GM21515 (cell line): ENCODE data around the gene PROX2.

ENCODE experiments used
- ATAC-seq: cut with Tn5 transposase; IDR thresholded peaks from one replicate; pipeline ENCODE4 v1.9.1; 2021; ENCODE audit not compliant: unreplicated experiment

PROX2 gene

DNA sequence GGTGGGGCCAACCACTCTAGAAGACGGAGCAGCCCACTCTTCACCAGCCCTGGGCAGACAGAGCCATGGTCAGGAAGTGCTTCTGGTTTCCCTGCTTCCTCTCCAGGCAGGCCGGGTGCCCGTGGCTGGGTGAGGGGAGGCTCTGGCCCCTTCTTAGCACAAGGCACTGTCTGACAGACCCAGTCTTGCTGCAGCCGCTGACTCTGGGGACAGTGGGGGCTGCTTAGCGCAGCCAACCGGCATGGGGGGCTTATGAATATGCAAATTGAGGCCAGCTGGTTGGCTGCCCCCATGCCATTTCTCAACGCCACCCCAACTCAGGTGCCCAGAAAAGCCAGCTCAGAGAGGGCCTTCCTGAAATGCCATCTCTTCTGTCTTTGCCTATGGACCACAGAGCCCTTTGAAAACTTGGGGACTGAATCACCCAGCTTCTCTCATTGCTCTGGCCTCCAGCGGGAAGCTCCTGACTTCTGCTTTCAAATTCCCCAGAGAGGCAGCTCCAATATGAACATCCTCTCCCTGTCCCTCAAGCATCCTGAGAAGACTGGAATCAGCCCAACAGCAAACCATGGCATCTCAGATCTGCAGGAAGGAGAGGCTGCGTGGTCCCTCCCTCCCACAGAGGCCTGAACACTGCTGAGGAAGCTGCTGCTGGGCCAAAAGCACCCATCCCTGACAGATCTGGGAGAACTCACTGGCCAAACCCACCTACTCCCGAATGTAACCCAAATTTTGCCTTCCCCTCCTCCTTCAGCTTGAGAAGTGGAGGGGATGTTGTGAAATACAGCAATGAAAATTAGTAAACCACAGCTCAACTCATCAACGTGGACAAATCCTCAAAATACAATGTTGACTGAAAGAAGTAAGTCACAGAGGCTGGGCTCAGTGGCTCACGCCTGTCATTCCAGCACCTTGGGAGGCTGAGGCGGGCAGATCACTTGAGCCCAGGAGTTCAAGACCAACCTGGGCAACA, at the start of gene PROX2:
TSS of gene PROX2 (minus strand) at position 205 of the 973 bp plus-strand sequence. CDS start 12,311 bp downstream, outside the sequence.
- no peak for ATAC-seq

- ATAC-seq, result no peak
Observed at GRCh38 chr14:74924061-74924460, 48.1 kb upstream of the PROX2 start.

- peak; percentile 77 for ATAC-seq
Observed at GRCh38 chr14:74922752-74923401, 46.9 kb upstream of the PROX2 start, which contains the start of gene RPS6KL1. Gene RPS6KL1, minus strand, starts transcription at chr14:74923260. Its CDS starts 1,719 bp downstream, at chr14:74921541.

GRCh38 chr14:74921987-74922751, 46.2 kb upstream of the PROX2 start:
- ATAC-seq, result no peak

DNA sequence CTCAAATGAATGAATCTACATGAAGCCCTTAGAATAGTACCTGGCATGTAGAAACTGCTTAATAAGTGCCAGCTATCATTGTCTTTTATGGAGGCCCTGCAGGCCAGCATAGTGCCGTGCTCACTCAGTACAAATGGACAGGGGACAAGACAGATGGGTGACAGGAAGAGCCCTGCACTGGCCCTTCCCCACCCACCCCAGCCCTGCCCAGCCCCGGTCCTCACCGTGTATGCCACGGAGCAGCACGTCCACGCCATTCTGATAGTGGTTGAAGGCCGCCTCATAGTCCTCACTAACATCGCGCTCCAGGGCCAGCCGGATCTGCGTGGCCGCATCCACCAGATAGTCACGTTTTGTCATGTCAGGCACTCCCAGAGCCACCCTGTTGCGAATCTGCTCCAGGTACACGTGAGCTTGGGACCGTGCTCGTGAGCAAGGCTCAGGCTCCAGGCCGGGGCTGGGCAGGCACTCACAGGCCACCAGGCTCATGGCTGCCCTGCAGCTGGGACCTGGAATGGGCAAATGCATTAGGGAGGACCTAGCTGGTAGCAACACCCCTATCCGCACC, 45.2 kb upstream of the PROX2 start:
- ATAC-seq, result no peak

GRCh38 chr14:74920281-74920680, 44.3 kb upstream of the PROX2 start:
- no peak for ATAC-seq

- ATAC-seq, result no peak
Observed at GRCh38 chr14:74919421-74920165, 43.6 kb upstream of the PROX2 start.

GRCh38 chr14:74918380-74918779, 42.4 kb upstream of the PROX2 start:
- no peak for ATAC-seq

- ATAC-seq, result no peak
Observed at GRCh38 chr14:74917646-74918081, 41.7 kb upstream of the PROX2 start.

DNA sequence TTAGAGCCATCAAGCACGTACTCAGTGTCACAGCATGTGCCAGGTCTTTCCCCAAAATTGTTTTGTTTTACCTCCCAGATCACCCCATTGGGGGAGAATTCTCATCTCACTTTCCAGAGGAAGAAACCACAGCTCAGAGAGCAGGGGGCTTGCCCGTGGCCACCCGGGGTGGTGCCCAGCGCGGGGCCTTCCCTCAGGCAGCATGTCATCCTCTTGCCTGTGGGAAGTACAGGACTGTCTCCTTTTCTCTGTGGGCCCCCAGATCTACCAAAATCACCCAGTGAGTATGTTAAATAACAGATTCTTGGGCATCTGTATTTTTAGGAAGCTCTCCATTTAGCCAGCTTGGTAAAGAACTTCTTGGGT, 41.2 kb upstream of the PROX2 start:
- no peak for ATAC-seq

DNA sequence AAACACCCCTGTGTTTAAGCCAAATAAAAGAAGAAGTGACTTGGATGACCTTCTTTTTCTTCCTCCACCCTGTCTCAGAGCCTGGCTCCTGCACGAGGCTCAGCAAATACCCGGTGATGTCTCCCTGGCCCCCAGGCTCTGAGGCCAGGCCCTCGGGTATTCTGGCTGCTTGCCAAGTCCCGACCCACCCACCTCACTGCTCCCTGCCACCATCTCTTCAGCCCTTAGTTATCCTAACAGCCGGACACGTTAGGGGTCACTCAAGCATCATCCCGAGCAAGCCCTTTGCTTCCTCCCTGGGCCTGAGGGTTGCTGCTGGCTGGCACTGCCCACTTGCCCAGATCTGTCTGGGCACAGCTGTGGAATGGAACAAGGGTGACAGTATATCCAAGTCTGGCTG, 39.9 kb upstream of the PROX2 start:
- ATAC-seq, result no peak

- ATAC-seq, result no peak
Observed at GRCh38 chr14:74915426-74915825, 39.5 kb upstream of the PROX2 start.

- no peak for ATAC-seq
Observed at GRCh38 chr14:74913986-74914573, 38.1 kb upstream of the PROX2 start.

GRCh38 chr14:74913393-74913910, 37.5 kb upstream of the PROX2 start:
- ATAC-seq, result no peak

GRCh38 chr14:74912801-74913200, 36.9 kb upstream of the PROX2 start:
- ATAC-seq, result no peak

- ATAC-seq, result no peak
Observed at GRCh38 chr14:74912111-74912510, 36.2 kb upstream of the PROX2 start.

GRCh38 chr14:74911704-74912103, 35.8 kb upstream of the PROX2 start:
- ATAC-seq, result no peak

- no peak for ATAC-seq
Observed at GRCh38 chr14:74911221-74911620, 35.3 kb upstream of the PROX2 start.

- ATAC-seq, result no peak
Observed at GRCh38 chr14:74910556-74910955, 34.6 kb upstream of the PROX2 start.

GRCh38 chr14:74909911-74910310, 34.0 kb upstream of the PROX2 start:
- no peak for ATAC-seq
